HG02943 (cell line): ENCODE results near the gene PAK1IP1.
"Not testable (repeated sequence)": the region's sequence is repeated elsewhere in the genome, so short reads cannot be mapped to it uniquely, and the experiment has no call there.

Experiments
- ATAC-seq: cut with Tn5 transposase; IDR thresholded peaks from one replicate; pipeline ENCODE4 v1.9.1; 2021; ENCODE audit warnings: mild to moderate bottlenecking, low read depth, moderate library complexity; ENCODE audit not compliant: unreplicated experiment

PAK1IP1 gene

GRCh38 chr6:10740061-10740460, 45.3 kb downstream of the PAK1IP1 start:
- ATAC-seq, result no peak

GRCh38 chr6:10741643-10742042, 46.9 kb downstream of the PAK1IP1 start:
- not testable (repeated sequence) for ATAC-seq

GRCh38 chr6:10742251-10742650, 47.5 kb downstream of the PAK1IP1 start:
- ATAC-seq, result no peak

- no peak for ATAC-seq
Measured at GRCh38 chr6:10743515-10743914, 48.7 kb downstream of the PAK1IP1 start.

GRCh38 chr6:10745116-10745515, 50.3 kb downstream of the PAK1IP1 start:
- ATAC-seq, result no peak

GRCh38 chr6:10746915-10747250, 52.1 kb downstream of the PAK1IP1 start:
- ATAC-seq, result no peak

GRCh38 chr6:10747251-10747972, 52.6 kb downstream of the PAK1IP1 start, which contains the start of gene TMEM14B:
Gene TMEM14B (plus strand): TSS chr6:10747805. CDS start chr6:10749246, 1,441 bp downstream.
- ATAC-seq, result peak; percentile 94

- ATAC-seq, result no peak
Measured at GRCh38 chr6:10749734-10750133, 55.0 kb downstream of the PAK1IP1 start.

- ATAC-seq, result not testable (repeated sequence)
Measured at GRCh38 chr6:10750568-10750967, 55.8 kb downstream of the PAK1IP1 start.

- ATAC-seq, result not testable (repeated sequence)
Measured at GRCh38 chr6:10751757-10752156, 57.0 kb downstream of the PAK1IP1 start.

GRCh38 chr6:10756085-10756484, 61.3 kb downstream of the PAK1IP1 start:
- no peak for ATAC-seq
